ENCODE measurements around the gene SIM2. TPM values are rescaled to one million over a fixed set of nuclear protein-coding genes. Genes with fewer than 3 reads are reported as not detected.

The SIM2 gene
- total and polyA plus RNA-seq, 9 donors: 0.01 to 0.23 (median 0.11) TPM; not detected in 4

- Histone ChIP-seq H3K27me3 (peaks cover 18% of the 10 kb centered on the region), H3K36me3 (no peaks in the 10 kb centered on the region), H3K9me3 (no peaks in the 10 kb centered on the region), H3K27ac (no peak overlapping the region), H3K4me3 (no peak overlapping the region), H3K4me1 (ENCODE audit: insufficient read depth) (peaks cover 6% of the 10 kb centered on the region)
- no peak for DNase-seq
- no peak for TF ChIP-seq POLR2A (IDR thresholded peaks at IDR 0.05)
- intact Hi-C loops (cut with DNase I): no loop called here
- WGBS, 3 donors: 38 to 46% (median 42%) methylated on average over 3 of the region's 3 CpGs
These were observed 4.2 kb downstream of the SIM2 start for GRCh38 chr21:36703123-36703522.

DNA sequence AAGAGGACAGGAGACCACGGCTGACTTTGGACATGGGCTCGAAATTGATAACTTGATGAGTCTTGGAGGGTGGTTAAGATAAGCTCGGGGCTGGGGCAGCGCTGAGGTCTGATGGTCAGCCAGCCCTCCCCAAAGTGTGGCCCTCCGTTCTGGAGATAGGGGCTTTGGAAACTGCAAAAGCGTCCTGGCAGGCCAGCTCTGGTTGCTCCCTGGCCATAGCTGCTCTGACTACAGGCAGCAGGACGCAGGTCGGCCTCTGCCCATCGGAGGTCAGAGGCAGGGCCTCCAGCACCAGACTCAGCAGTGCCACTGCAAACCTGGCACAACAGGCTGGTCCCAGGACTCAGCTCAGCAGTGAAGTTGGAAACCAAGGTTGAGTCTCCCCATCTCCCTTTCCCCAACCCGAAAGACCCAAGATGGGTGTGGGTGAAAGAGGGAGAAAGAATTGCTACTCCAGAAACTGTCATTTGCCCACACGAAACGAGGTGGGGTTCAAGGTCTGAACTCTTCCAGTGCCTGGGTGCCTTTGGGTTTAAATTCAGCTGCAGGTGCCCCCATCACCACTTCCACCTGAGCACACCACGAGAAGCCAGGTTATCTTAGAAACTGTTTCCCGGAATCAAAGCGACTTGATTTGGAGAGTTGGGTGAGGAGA, 4.8 kb downstream of the SIM2 start:
- DNase-seq: no peak
- intact Hi-C loops (cut with DNase I): no loop called here
- peaks cover 4% of the 10 kb centered on the region for H3K4me1 ChIP-seq (ENCODE audit: insufficient read depth)

GRCh38 chr21:36704281-36704957, 5.5 kb downstream of the SIM2 start:
- H3K9me3 ChIP-seq: no peaks in the 10 kb centered on the region
- TF ChIP-seq EP300 (IDR thresholded peaks at IDR 0.05): no peak
- TF ChIP-seq, protein P1, sequence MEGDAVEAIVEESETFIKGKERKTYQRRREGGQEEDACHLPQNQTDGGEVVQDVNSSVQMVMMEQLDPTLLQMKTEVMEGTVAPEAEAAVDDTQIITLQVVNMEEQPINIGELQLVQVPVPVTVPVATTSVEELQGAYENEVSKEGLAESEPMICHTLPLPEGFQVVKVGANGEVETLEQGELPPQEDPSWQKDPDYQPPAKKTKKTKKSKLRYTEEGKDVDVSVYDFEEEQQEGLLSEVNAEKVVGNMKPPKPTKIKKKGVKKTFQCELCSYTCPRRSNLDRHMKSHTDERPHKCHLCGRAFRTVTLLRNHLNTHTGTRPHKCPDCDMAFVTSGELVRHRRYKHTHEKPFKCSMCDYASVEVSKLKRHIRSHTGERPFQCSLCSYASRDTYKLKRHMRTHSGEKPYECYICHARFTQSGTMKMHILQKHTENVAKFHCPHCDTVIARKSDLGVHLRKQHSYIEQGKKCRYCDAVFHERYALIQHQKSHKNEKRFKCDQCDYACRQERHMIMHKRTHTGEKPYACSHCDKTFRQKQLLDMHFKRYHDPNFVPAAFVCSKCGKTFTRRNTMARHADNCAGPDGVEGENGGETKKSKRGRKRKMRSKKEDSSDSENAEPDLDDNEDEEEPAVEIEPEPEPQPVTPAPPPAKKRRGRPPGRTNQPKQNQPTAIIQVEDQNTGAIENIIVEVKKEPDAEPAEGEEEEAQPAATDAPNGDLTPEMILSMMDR (IDR thresholded peaks at IDR 0.05): no peak
- no peak for TF ChIP-seq POLR2A (IDR thresholded peaks at IDR 0.05)
- DNase-seq: no peak
- intact Hi-C loops (cut with DNase I): no loop called here
- H3K4me1 ChIP-seq (ENCODE audit: insufficient read depth): peaks cover 4% of the 10 kb centered on the region
- H3K27me3 ChIP-seq: peaks cover 19% of the 10 kb centered on the region
- H3K4me3 ChIP-seq: no peak overlapping the region
- no peaks in the 10 kb centered on the region for H3K36me3 ChIP-seq
- H3K27ac ChIP-seq: no peak overlapping the region
- WGBS, 3 donors: 4 to 8% (median 6%) methylated on average over 42 to 49 of the region's 49 CpGs

More for the DNA sequence above, 4.8 kb downstream of the SIM2 start:
- no peak overlapping the region for H3K4me3 ChIP-seq
- WGBS, 3 donors: 18 to 27% (median 24%) methylated on average over 15 of the region's 15 CpGs
- H3K27ac ChIP-seq: no peak overlapping the region
- H3K9me3 ChIP-seq: no peaks in the 10 kb centered on the region
- peaks cover 19% of the 10 kb centered on the region for H3K27me3 ChIP-seq
- TF ChIP-seq, protein P1 (IDR thresholded peaks at IDR 0.05): no peak
- no peak for TF ChIP-seq EP300 (IDR thresholded peaks at IDR 0.05)
- no peak for TF ChIP-seq POLR2A (IDR thresholded peaks at IDR 0.05)
- H3K36me3 ChIP-seq: no peaks in the 10 kb centered on the region

DNA sequence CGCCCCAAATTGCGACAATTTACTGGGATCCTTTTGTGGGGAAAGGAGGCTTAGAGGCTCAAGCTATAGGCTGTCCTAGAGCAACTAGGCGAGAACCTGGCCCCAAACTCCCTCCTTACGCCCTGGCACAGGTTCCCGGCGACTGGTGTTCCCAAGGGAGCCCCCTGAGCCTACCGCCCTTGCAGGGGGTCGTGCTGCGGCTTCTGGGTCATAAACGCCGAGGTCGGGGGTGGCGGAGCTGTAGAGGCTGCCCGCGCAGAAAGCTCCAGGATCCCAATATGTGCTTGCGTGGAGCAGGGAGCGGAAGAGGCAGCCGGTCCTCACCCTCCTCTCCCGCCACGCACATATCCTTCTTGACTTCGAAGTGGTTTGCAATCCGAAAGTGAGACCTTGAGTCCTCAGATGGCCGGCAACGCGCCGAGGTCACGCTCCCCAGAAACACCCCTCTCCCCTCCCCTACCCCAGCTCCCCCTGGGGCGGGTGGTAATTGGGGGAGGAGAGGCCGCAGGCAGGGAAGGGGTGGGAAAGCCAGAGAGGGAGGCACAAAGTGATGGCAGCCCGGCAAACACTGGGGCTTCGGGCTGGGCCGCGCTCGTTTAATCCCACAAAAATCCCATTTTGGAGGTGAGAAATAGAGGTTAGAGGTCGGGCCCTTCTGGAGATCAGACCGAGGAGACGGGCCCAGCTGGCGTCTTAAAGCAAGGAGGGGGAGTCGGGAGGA, 6.2 kb downstream of the SIM2 start:
- no peak overlapping the region for H3K27ac ChIP-seq
- DNase-seq: no peak
- H3K9me3 ChIP-seq: no peaks in the 10 kb centered on the region
- H3K36me3 ChIP-seq: no peaks in the 10 kb centered on the region
- intact Hi-C loops (cut with DNase I): no loop called here
- 5 to 6% (median 5%) methylated on average over 39 of the region's 39 CpGs for WGBS, 3 donors
- peaks cover 19% of the 10 kb centered on the region for H3K27me3 ChIP-seq
- TF ChIP-seq EP300 (IDR thresholded peaks at IDR 0.05) (no peak), POLR2A (IDR thresholded peaks at IDR 0.05) (no peak)
- TF ChIP-seq, protein P1 (IDR thresholded peaks at IDR 0.05): no peak
- H3K4me3 ChIP-seq: no peak overlapping the region
- H3K4me1 ChIP-seq (ENCODE audit: insufficient read depth): peaks cover 4% of the 10 kb centered on the region
